ENCODE data around the gene EVI5. TPM values are rescaled to one million over a fixed set of nuclear protein-coding genes. Genes with fewer than 3 reads are reported as not detected.
A peak's percentile ranks its signal among the peaks of the same experiment; 100 is the strongest.
"Not testable (repeated sequence)": the region's sequence is repeated elsewhere in the genome, so short reads cannot be mapped to it uniquely, and the experiment has no call there.

EVI5 gene
- polyA plus RNA-seq, 4 donors: 3.2 to 16.5 (median 5.4) TPM

GRCh38 chr1:92790081-92790480 is 5.2 kb upstream of the EVI5 start:
- H3K4me1 ChIP-seq (ENCODE audit: control insufficient read depth in 3 of 3, insufficient read depth in 2 of 3, low read depth in 1 of 3, low read length in 2 of 3): no peaks in the 10 kb centered on the region
- DNase-seq (no peak), FAIRE-seq (no peak)
- no peaks in the 10 kb centered on the region for H3K27me3 ChIP-seq (ENCODE audit: control insufficient read depth in 3 of 3, insufficient read depth in 3 of 3, low read length in 3 of 3)
- H3K9me3 ChIP-seq (ENCODE audit: control insufficient read depth in 2 of 2, insufficient read depth in 1 of 2, low read depth in 1 of 2, low read length in 1 of 2): peaks cover 0 to 7% of the 10 kb centered on the region in 2 donors
- no peak overlapping the region for H3K27ac ChIP-seq (ENCODE audit: low read depth in 1 of 3, low read length in 2 of 3)
- no peak overlapping the region for H3K4me3 ChIP-seq (ENCODE audit: low read depth in 1 of 3, low read length in 3 of 3)
- H3K36me3 ChIP-seq (ENCODE audit: control insufficient read depth in 3 of 3, insufficient read depth in 2 of 3, low read depth in 1 of 3, low read length in 3 of 3): no peaks in the 10 kb centered on the region

GRCh38 chr1:92786111-92786901 is 1.4 kb upstream of the EVI5 start:
- WGBS, 3 donors: 85 to 89% (median 85%) methylated on average over 5 of the region's 5 CpGs
- Histone ChIP-seq H3K9me3 (ENCODE audit: control insufficient read depth in 2 of 2, insufficient read depth in 1 of 2, low read depth in 1 of 2, low read length in 1 of 2) (no peaks in the 10 kb centered on the region), H3K4me1 (ENCODE audit: control insufficient read depth in 3 of 3, insufficient read depth in 2 of 3, low read depth in 1 of 3, low read length in 2 of 3) (peaks cover 0 to 1% (median 0%) of the 10 kb centered on the region in 3 donors), H3K27ac (ENCODE audit: low read depth in 1 of 3, low read length in 2 of 3) (no peak overlapping the region), H3K27me3 (ENCODE audit: control insufficient read depth in 3 of 3, insufficient read depth in 3 of 3, low read length in 3 of 3) (no peaks in the 10 kb centered on the region), H3K4me3 (ENCODE audit: low read depth in 1 of 3, low read length in 3 of 3) (no peak overlapping the region), H3K36me3 (ENCODE audit: control insufficient read depth in 3 of 3, insufficient read depth in 2 of 3, low read depth in 1 of 3, low read length in 3 of 3) (peaks cover 0 to 3% (median 0%) of the 10 kb centered on the region in 3 donors)
- no peak for FAIRE-seq
- no peak for DNase-seq

- peaks cover 0 to 6% (median 0%) of the 10 kb centered on the region in 3 donors for H3K36me3 ChIP-seq (ENCODE audit: control insufficient read depth in 3 of 3, insufficient read depth in 2 of 3, low read depth in 1 of 3, low read length in 3 of 3)
- FAIRE-seq (no peak), DNase-seq (peak; percentile 44 to 71)
- 1 to 2% (median 1%) methylated on average over 18 to 25 of the region's 25 CpGs for WGBS, 3 donors
- peak overlapping the region; percentile 90 to 99 (median 97) for H3K27ac ChIP-seq (ENCODE audit: low read depth in 1 of 3, low read length in 2 of 3)
- H3K9me3 ChIP-seq (ENCODE audit: control insufficient read depth in 2 of 2, insufficient read depth in 1 of 2, low read depth in 1 of 2, low read length in 1 of 2): no peaks in the 10 kb centered on the region
- no peaks in the 10 kb centered on the region for H3K27me3 ChIP-seq (ENCODE audit: control insufficient read depth in 3 of 3, insufficient read depth in 3 of 3, low read length in 3 of 3)
- peaks cover 3 to 5% (median 3%) of the 10 kb centered on the region in 3 donors for H3K4me1 ChIP-seq (ENCODE audit: control insufficient read depth in 3 of 3, insufficient read depth in 2 of 3, low read depth in 1 of 3, low read length in 2 of 3)
- H3K4me3 ChIP-seq (ENCODE audit: low read depth in 1 of 3, low read length in 3 of 3): peak overlapping the region; percentile 71 to 83 (median 77)
Measured at GRCh38 chr1:92784021-92784638, 778 bp downstream of the EVI5 start.

GRCh38 chr1:92783550-92783949 is 1.4 kb downstream of the EVI5 start:
- peak; percentile 29 to 51 for DNase-seq
- not testable (repeated sequence) for H3K36me3 ChIP-seq (ENCODE audit: control insufficient read depth in 3 of 3, insufficient read depth in 2 of 3, low read depth in 1 of 3, low read length in 3 of 3); H3K4me1 ChIP-seq (ENCODE audit: control insufficient read depth in 3 of 3, insufficient read depth in 2 of 3, low read depth in 1 of 3, low read length in 2 of 3); H3K27me3 ChIP-seq (ENCODE audit: control insufficient read depth in 3 of 3, insufficient read depth in 3 of 3, low read length in 3 of 3); FAIRE-seq; H3K9me3 ChIP-seq (ENCODE audit: control insufficient read depth in 2 of 2, insufficient read depth in 1 of 2, low read depth in 1 of 2, low read length in 1 of 2)
- WGBS, 3 donors: 30 to 58% (median 46%) methylated on average over 14 of the region's 14 CpGs
- Histone ChIP-seq H3K4me3 (ENCODE audit: low read depth in 1 of 3, low read length in 3 of 3) (peak overlapping the region in 2 of 3 donors; percentile 77 to 83), H3K27ac (ENCODE audit: low read depth in 1 of 3, low read length in 2 of 3) (peak overlapping the region in 1 of 3 donors; percentile 90)

- no peak for FAIRE-seq
- Histone ChIP-seq H3K27me3 (ENCODE audit: control insufficient read depth in 3 of 3, insufficient read depth in 3 of 3, low read length in 3 of 3) (no peaks in the 10 kb centered on the region), H3K36me3 (ENCODE audit: control insufficient read depth in 3 of 3, insufficient read depth in 2 of 3, low read depth in 1 of 3, low read length in 3 of 3) (peaks cover 0 to 7% (median 0%) of the 10 kb centered on the region in 3 donors), H3K4me1 (ENCODE audit: control insufficient read depth in 3 of 3, insufficient read depth in 2 of 3, low read depth in 1 of 3, low read length in 2 of 3) (peaks cover 3 to 5% (median 3%) of the 10 kb centered on the region in 3 donors), H3K9me3 (ENCODE audit: control insufficient read depth in 2 of 2, insufficient read depth in 1 of 2, low read depth in 1 of 2, low read length in 1 of 2) (no peaks in the 10 kb centered on the region), H3K27ac (ENCODE audit: low read depth in 1 of 3, low read length in 2 of 3) (no peak overlapping the region), H3K4me3 (ENCODE audit: low read depth in 1 of 3, low read length in 3 of 3) (no peak overlapping the region)
- 84 to 92% (median 85%) methylated on average over 1 of the region's 1 CpG for WGBS, 3 donors
- DNase-seq: no peak
Measured at GRCh38 chr1:92778376-92778775, 6.5 kb downstream of the EVI5 start.

GRCh38 chr1:92774407-92774806 is 10.5 kb downstream of the EVI5 start:
- no peak for FAIRE-seq
- no peak overlapping the region for H3K27ac ChIP-seq (ENCODE audit: low read depth in 1 of 3, low read length in 2 of 3)
- DNase-seq: no peak
- H3K4me1 ChIP-seq (ENCODE audit: control insufficient read depth in 3 of 3, insufficient read depth in 2 of 3, low read depth in 1 of 3, low read length in 2 of 3): no peaks in the 10 kb centered on the region
- H3K36me3 ChIP-seq (ENCODE audit: control insufficient read depth in 3 of 3, insufficient read depth in 2 of 3, low read depth in 1 of 3, low read length in 3 of 3): peaks cover 0 to 2% (median 0%) of the 10 kb centered on the region in 3 donors
- no peaks in the 10 kb centered on the region for H3K27me3 ChIP-seq (ENCODE audit: control insufficient read depth in 3 of 3, insufficient read depth in 3 of 3, low read length in 3 of 3)
- no peak overlapping the region for H3K4me3 ChIP-seq (ENCODE audit: low read depth in 1 of 3, low read length in 3 of 3)
- H3K9me3 ChIP-seq (ENCODE audit: control insufficient read depth in 2 of 2, insufficient read depth in 1 of 2, low read depth in 1 of 2, low read length in 1 of 2): no peaks in the 10 kb centered on the region
- 86 to 94% (median 88%) methylated on average over 1 of the region's 1 CpG for WGBS, 3 donors

- not testable (repeated sequence) for H3K27ac ChIP-seq (ENCODE audit: low read depth in 1 of 3, low read length in 2 of 3); H3K9me3 ChIP-seq (ENCODE audit: control insufficient read depth in 2 of 2, insufficient read depth in 1 of 2, low read depth in 1 of 2, low read length in 1 of 2); H3K27me3 ChIP-seq (ENCODE audit: control insufficient read depth in 3 of 3, insufficient read depth in 3 of 3, low read length in 3 of 3); FAIRE-seq; H3K4me1 ChIP-seq (ENCODE audit: control insufficient read depth in 3 of 3, insufficient read depth in 2 of 3, low read depth in 1 of 3, low read length in 2 of 3); DNase-seq; H3K36me3 ChIP-seq (ENCODE audit: control insufficient read depth in 3 of 3, insufficient read depth in 2 of 3, low read depth in 1 of 3, low read length in 3 of 3); H3K4me3 ChIP-seq (ENCODE audit: low read depth in 1 of 3, low read length in 3 of 3)
- whole genome bisulfite sequencing, 3 donors: 89 to 94% (median 94%) methylated on average over 2 of the region's 2 CpGs
Measured at GRCh38 chr1:92773749-92774148, 11.2 kb downstream of the EVI5 start.

- whole genome bisulfite sequencing, 3 donors: 90 to 94% (median 94%) methylated on average over 3 of the region's 3 CpGs
- FAIRE-seq: no peak
- no peaks in the 10 kb centered on the region for H3K4me1 ChIP-seq (ENCODE audit: control insufficient read depth in 3 of 3, insufficient read depth in 2 of 3, low read depth in 1 of 3, low read length in 2 of 3)
Measured at GRCh38 chr1:92769856-92770255, 15.1 kb downstream of the EVI5 start.

More at GRCh38 chr1:92769856-92770255, 15.1 kb downstream of the EVI5 start:
- Histone ChIP-seq H3K27me3 (ENCODE audit: control insufficient read depth in 3 of 3, insufficient read depth in 3 of 3, low read length in 3 of 3) (no peaks in the 10 kb centered on the region), H3K9me3 (ENCODE audit: control insufficient read depth in 2 of 2, insufficient read depth in 1 of 2, low read depth in 1 of 2, low read length in 1 of 2) (no peaks in the 10 kb centered on the region), H3K4me3 (ENCODE audit: low read depth in 1 of 3, low read length in 3 of 3) (no peak overlapping the region), H3K27ac (ENCODE audit: low read depth in 1 of 3, low read length in 2 of 3) (no peak overlapping the region), H3K36me3 (ENCODE audit: control insufficient read depth in 3 of 3, insufficient read depth in 2 of 3, low read depth in 1 of 3, low read length in 3 of 3) (peaks cover 0 to 2% (median 0%) of the 10 kb centered on the region in 3 donors)
- DNase-seq: no peak
